OCI-LY3 (cell line): ENCODE measurements around the gene SYNE1.

Experiments
- H2AFZ ChIP-seq: fragments of 200-600, 300-600 bp; shearing (Covaris generic); 2 replicates; pipeline ENCODE4 v1.6.0; 2014; ENCODE audit warnings: antibody characterized with exemption, low read depth, low read length
- H3K27ac ChIP-seq: fragments of 200-600, 300-600 bp; sonication (generic); 2 replicates; pipeline ENCODE4 v1.5.1; 2014; ENCODE audit warnings: mild to moderate bottlenecking, low read length, moderate library complexity, mixed read lengths
- H3K27me3 ChIP-seq: fragments of 200-600, 300-600 bp; sonication (generic); 2 replicates; pipeline ENCODE4 v1.6.1; 2014; ENCODE audit warnings: low read depth, low read length, mixed read lengths
- H3K36me3 ChIP-seq: fragments of 200-600, 300-600 bp; sonication (generic); replicated peaks from 2 replicates; pipeline ENCODE3; 2014; ENCODE audit warnings: low read depth, low read length, mixed read lengths
- H3K4me1 ChIP-seq: fragments of 300-600, 200-600 bp; sonication (generic); 2 replicates; pipeline ENCODE4 v1.6.1; 2014; ENCODE audit warnings: low read length, mixed read lengths
- H3K4me2 ChIP-seq: fragments of 200-600, 300-600 bp; sonication (generic); 2 replicates; pipeline ENCODE4 v1.6.1; 2014; ENCODE audit warnings: low read length, mixed read lengths
- H3K4me3 ChIP-seq: fragments of 300-600, 200-600 bp; sonication (generic); 2 replicates; pipeline ENCODE4 v1.5.1; 2014; ENCODE audit warnings: antibody characterized with exemption, mild to moderate bottlenecking, low read length, moderate library complexity
- H3K79me2 ChIP-seq: fragments of 300-600, 200-600 bp; shearing (Covaris generic); 2 replicates; pipeline ENCODE4 v1.6.1; 2014; ENCODE audit warnings: mild to moderate bottlenecking, low read length, mixed read lengths
- H3K9ac ChIP-seq: fragments of 300-600, 200-600 bp; shearing (Covaris generic); 2 replicates; pipeline ENCODE4 v1.6.0; 2014; ENCODE audit warnings: mild to moderate bottlenecking, low read length, moderate library complexity
- H3K9me3 ChIP-seq: fragments of 200-600, 300-600 bp; shearing (Covaris generic); 2 replicates; pipeline ENCODE4 v1.6.1; 2014; ENCODE audit warnings: low read length, mixed read lengths; ENCODE audit not compliant: insufficient read depth
- H4K20me1 ChIP-seq: fragments of 200-600, 300-600 bp; sonication (generic); 2 replicates; pipeline ENCODE4 v1.6.1; 2016; ENCODE audit warnings: low read length, mixed read lengths; ENCODE audit not compliant: insufficient read depth
- EZH2phosphoT487 ChIP-seq: fragments of 200-600 bp; shearing (Covaris generic); IDR thresholded peaks from 2 replicates; pipeline ENCODE4 v1.6.1; 2018; ENCODE audit warnings: antibody characterized with exemption, mixed run types, low read depth
- TF ChIP-seq, protein P1 (sequence below): fragments of 200-600, 300-600 bp; sonication (generic); IDR thresholded peaks from 2 replicates; pipeline ENCODE4 v1.5.1; 2014; ENCODE audit warnings: antibody characterized with exemption, low read length, low read depth

The SYNE1 gene

DNA sequence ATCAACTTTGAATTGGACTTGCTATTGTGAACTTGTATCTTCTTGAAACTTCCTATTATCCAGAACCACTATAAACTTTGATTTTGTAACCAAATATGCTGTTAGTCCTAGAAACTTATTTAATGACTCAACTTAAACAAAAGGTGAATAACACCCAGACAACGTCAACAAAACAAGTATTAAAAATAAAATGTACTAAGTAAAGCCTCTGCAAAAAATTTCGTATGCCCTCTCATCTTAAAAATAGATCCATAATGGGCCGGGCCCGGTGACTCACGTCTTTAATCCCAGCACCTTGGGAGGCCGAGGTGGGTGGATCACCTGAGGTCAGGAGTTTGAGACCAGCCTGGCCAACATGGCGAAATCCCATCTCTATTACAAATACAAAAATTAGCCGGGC, 428.0 kb downstream of the SYNE1 start:
- H3K79me2 ChIP-seq, result no peaks in the 10 kb centered on the region
- no peak overlapping the region for H2AFZ ChIP-seq
- H3K4me1 ChIP-seq, result no peaks in the 10 kb centered on the region
- no peak overlapping the region for H3K4me3 ChIP-seq
- TF ChIP-seq, protein P1, sequence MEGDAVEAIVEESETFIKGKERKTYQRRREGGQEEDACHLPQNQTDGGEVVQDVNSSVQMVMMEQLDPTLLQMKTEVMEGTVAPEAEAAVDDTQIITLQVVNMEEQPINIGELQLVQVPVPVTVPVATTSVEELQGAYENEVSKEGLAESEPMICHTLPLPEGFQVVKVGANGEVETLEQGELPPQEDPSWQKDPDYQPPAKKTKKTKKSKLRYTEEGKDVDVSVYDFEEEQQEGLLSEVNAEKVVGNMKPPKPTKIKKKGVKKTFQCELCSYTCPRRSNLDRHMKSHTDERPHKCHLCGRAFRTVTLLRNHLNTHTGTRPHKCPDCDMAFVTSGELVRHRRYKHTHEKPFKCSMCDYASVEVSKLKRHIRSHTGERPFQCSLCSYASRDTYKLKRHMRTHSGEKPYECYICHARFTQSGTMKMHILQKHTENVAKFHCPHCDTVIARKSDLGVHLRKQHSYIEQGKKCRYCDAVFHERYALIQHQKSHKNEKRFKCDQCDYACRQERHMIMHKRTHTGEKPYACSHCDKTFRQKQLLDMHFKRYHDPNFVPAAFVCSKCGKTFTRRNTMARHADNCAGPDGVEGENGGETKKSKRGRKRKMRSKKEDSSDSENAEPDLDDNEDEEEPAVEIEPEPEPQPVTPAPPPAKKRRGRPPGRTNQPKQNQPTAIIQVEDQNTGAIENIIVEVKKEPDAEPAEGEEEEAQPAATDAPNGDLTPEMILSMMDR, result no peak
- no peak for TF ChIP-seq EZH2phosphoT487
- H3K4me2 ChIP-seq, result no peak overlapping the region
- no peak overlapping the region for H3K9ac ChIP-seq
- H3K36me3 ChIP-seq, result no peaks in the 10 kb centered on the region
- H3K27me3 ChIP-seq, result no peaks in the 10 kb centered on the region
- H3K27ac ChIP-seq, result no peak overlapping the region
- H3K9me3 ChIP-seq, result no peaks in the 10 kb centered on the region
- H4K20me1 ChIP-seq, result no peaks in the 10 kb centered on the region

DNA sequence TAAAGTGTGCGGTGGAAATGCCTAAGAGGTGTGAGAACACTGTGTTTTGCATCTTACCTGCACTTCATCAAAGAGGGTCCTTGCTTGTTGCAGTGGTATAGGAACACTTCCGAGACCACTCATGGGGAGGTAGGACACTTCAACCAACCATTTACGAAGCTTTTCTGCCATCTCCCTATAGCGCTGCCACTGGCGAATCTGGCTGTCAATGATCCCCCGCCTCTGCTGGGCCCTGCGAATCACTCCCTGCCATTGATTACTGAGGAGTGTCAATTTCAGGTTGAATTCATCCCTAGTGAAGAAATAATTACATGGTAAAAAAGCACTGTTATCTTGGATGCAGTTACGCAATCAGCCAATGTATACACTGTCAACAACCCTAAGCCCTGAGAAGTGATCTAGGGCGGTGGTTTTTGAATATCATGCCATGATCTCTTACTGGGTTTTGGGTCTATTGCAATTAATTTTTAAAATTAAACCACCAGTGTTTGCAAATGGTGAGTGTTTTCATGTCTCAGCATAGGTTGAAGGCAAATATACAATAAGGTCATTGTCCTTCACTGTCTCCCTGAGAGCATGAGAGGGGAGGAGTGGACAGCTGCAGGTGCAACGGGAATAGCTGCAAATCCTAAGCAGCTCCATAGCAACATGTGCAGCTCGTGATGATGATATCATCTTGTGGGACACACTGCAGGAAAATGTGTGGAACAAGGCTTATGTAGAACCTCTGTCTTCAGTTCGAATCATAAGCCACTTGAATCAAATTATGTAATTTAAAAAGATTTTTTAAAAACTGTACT, 429.0 kb downstream of the SYNE1 start:
- Histone ChIP-seq H3K9me3 (no peaks in the 10 kb centered on the region), H3K4me1 (no peaks in the 10 kb centered on the region), H2AFZ (no peak overlapping the region), H3K36me3 (no peaks in the 10 kb centered on the region), H3K79me2 (no peaks in the 10 kb centered on the region), H3K4me2 (no peak overlapping the region), H3K9ac (no peak overlapping the region), H3K4me3 (no peak overlapping the region), H3K27me3 (no peaks in the 10 kb centered on the region), H4K20me1 (no peaks in the 10 kb centered on the region), H3K27ac (no peak overlapping the region)
- no peak for TF ChIP-seq EZH2phosphoT487
- TF ChIP-seq, protein P1, result no peak

DNA sequence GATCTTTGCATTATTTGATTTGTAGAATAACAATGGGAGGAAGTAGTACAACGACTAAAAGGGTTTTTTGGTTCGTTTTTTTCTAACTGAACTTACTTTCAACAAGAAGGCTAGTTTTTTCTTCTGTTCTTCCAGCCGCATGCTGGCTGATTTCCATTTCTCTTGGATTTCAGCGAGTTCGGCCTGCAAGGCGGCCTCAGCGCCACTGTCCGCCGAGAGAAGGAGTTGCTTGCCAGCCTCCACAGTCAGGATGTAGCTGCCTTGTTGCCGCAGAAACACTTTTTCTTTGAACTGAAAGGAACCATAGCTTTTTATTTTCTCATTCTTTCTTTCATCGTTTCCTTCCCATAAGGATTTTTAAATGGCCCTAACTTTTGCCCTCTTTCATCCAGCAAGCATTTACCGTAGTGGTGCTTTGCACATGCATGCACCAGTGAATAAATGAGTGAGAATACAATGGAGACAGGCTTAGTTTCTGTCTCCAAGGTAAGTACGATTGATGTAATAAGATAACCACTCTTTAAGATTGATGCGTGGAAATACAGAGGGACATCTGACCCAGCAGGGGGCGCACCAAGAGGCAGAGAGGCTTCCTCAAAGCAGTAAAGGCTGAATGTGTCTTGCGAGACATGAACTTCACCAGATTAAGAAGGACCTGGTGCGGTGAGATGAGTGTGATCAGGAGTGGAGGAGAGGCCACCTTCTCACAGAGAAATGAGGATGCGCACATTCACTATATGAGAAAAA, 430.9 kb downstream of the SYNE1 start:
- Histone ChIP-seq H3K9me3 (no peaks in the 10 kb centered on the region), H3K79me2 (no peaks in the 10 kb centered on the region), H3K27me3 (no peaks in the 10 kb centered on the region), H3K9ac (no peak overlapping the region), H3K4me2 (no peak overlapping the region), H3K36me3 (no peaks in the 10 kb centered on the region), H2AFZ (no peak overlapping the region), H4K20me1 (no peaks in the 10 kb centered on the region), H3K4me3 (no peak overlapping the region), H3K27ac (no peak overlapping the region), H3K4me1 (no peaks in the 10 kb centered on the region)
- TF ChIP-seq EZH2phosphoT487, result no peak
- TF ChIP-seq, protein P1, result peak; percentile 34

DNA sequence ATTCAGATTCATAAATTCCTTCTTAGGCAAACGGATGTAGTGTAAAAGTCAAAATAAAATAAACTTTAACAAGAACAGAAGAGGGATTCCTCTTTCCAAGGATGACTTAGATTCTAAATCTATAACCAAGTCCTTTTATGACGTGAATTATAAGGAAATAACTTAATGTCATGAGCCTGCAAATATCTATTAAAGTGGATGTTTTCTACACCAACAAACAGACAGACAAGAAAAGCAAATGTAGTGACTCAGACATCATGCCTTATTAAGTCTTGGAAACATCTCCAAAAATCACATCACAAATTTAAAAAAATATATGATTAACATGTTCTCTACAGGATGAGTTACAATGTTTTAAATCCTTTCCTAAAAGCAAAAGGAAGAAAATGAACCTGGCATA, 432.6 kb downstream of the SYNE1 start:
- Histone ChIP-seq H3K4me2 (no peak overlapping the region), H2AFZ (no peak overlapping the region), H3K79me2 (no peaks in the 10 kb centered on the region), H3K4me3 (no peak overlapping the region), H3K9ac (no peak overlapping the region), H3K4me1 (no peaks in the 10 kb centered on the region), H3K36me3 (no peaks in the 10 kb centered on the region), H4K20me1 (no peaks in the 10 kb centered on the region), H3K27me3 (no peaks in the 10 kb centered on the region), H3K27ac (no peak overlapping the region), H3K9me3 (no peaks in the 10 kb centered on the region)
- no peak for TF ChIP-seq EZH2phosphoT487
- TF ChIP-seq, protein P1, result no peak
